GM23338 (cell line): Measurements from ENCODE around the gene CEP250. TPM values are rescaled to one million over a fixed set of nuclear protein-coding genes. Genes with fewer than 3 reads are reported as not detected.

Experiments
- CREB1 ChIP-seq: fragments of 250-450 bp; sonication (Bioruptor Pico); IDR thresholded peaks from 2 replicates; pipeline ENCODE4 v1.5.0; 2020; ENCODE audit warnings: low read depth, mild to moderate bottlenecking, moderate library complexity
- EZH2 ChIP-seq: fragments of 200-600 bp; sonication (generic); IDR thresholded peaks from one replicate; pipeline ENCODE4 v1.8.0; 2017; ENCODE audit warnings: antibody characterized with exemption, mild to moderate bottlenecking, low read depth; ENCODE audit not compliant: unreplicated experiment
- EZH2phosphoT487 ChIP-seq: fragments of 200-600 bp; sonication (generic); IDR thresholded peaks from one replicate; pipeline ENCODE4 v1.8.1; 2018; ENCODE audit warnings: antibody characterized with exemption; ENCODE audit not compliant: unreplicated experiment
- JUNB ChIP-seq: IDR thresholded peaks from one replicate; pipeline ENCODE4 v1.6.1; 2016; ENCODE audit warnings: antibody characterized with exemption; ENCODE audit not compliant: unreplicated experiment
- NANOG ChIP-seq: IDR thresholded peaks from 2 replicates; pipeline ENCODE4 v1.6.1; 2016; ENCODE audit warnings: antibody characterized with exemption, borderline replicate concordance
- POLR2AphosphoS5 ChIP-seq: IDR thresholded peaks from 2 replicates; pipeline ENCODE4 v1.6.1; 2016; ENCODE audit warnings: antibody characterized with exemption, low read depth
- STAT1 ChIP-seq: IDR thresholded peaks from one replicate; pipeline ENCODE4 v1.6.1; 2016; ENCODE audit warnings: antibody characterized with exemption; ENCODE audit not compliant: unreplicated experiment
- ZNF114 ChIP-seq: fragments of 250-450 bp; sonication (Bioruptor Pico); IDR thresholded peaks from 2 replicates; pipeline ENCODE4 v1.5.0; 2020; ENCODE audit warnings: mild to moderate bottlenecking, moderate library complexity
- ZNF462 ChIP-seq: fragments of 250-450 bp; sonication (Bioruptor Pico); IDR thresholded peaks from 2 replicates; pipeline ENCODE4 v1.5.0; 2020; ENCODE audit warnings: mild to moderate bottlenecking, moderate library complexity
- polyA plus RNA-seq: library from polyadenylated mRNA; unstranded; fragments of >200 nt; fragmentation: Nextera tagmentation; extraction: Ambion mirVana; gene quantifications from 2 replicates; pipeline ENCODE4 v1.2.1, GENCODE V29; 2016
- total RNA-seq: library from RNA; depleted of rRNA; stranded (reverse); fragments of >200 nt; shearing (Covaris generic); gene quantifications from 2 replicates; pipeline ENCODE4 v1.2.3, GENCODE V29; 2014
- TF ChIP-seq, protein P1 (sequence below), 2 experiments: fragments of 200-600 bp in 1 of 2; sonication (generic) in 1 of 2; conservative IDR thresholded peaks; 2 replicates each; pipeline versions ENCODE4 v1.5.1 to v1.6.1; 2016 to 2017; ENCODE audit warnings: antibody characterized with exemption in 2 of 2, low read depth in 2 of 2, mild to moderate bottlenecking in 2 of 2, moderate library complexity in 1 of 2

CEP250 gene
- total and polyA plus RNA-seq, 2 experiments from 2014 or later: 28.0 to 29.1 TPM

DNA sequence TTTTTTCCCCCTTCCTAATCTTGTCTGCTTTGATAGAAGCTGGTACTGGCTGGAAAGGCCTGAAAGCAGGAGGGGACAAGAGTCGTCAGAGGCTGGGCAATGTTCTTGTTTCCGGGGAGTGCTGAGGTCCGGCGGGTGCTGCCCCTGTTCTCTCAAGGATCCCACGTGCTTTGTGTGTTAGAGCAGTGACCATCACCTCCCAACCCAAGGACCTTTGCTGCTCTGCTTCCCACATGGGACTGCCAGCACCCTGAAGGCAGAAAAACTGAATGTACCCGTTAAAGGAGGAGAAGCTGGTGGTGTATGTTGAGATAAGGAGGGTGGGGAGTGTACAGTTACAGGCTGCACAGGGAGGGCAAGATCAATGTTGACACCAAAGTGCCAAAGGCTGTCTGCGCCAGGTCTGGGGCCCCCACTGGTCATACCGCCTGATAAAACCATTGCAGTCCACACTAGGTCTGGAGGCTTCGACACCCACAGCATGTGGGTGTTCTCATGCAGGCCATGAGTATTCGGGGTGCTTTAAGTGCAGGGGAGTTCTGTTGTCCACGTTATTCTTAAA is 59.1 kb downstream of the CEP250 start (continued):
- TF ChIP-seq ZNF462 (CRISPR knock-in tag): no peak
- no peak for TF ChIP-seq EZH2
- TF ChIP-seq JUNB: no peak
- no peak for TF ChIP-seq EZH2phosphoT487
- no peak for TF ChIP-seq ZNF114 (CRISPR knock-in tag)
- no peak for TF ChIP-seq NANOG
- TF ChIP-seq CREB1 (CRISPR knock-in tag): no peak
- TF ChIP-seq STAT1: no peak
- TF ChIP-seq POLR2AphosphoS5: no peak
- TF ChIP-seq, protein P1, sequence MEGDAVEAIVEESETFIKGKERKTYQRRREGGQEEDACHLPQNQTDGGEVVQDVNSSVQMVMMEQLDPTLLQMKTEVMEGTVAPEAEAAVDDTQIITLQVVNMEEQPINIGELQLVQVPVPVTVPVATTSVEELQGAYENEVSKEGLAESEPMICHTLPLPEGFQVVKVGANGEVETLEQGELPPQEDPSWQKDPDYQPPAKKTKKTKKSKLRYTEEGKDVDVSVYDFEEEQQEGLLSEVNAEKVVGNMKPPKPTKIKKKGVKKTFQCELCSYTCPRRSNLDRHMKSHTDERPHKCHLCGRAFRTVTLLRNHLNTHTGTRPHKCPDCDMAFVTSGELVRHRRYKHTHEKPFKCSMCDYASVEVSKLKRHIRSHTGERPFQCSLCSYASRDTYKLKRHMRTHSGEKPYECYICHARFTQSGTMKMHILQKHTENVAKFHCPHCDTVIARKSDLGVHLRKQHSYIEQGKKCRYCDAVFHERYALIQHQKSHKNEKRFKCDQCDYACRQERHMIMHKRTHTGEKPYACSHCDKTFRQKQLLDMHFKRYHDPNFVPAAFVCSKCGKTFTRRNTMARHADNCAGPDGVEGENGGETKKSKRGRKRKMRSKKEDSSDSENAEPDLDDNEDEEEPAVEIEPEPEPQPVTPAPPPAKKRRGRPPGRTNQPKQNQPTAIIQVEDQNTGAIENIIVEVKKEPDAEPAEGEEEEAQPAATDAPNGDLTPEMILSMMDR (conservative IDR thresholded peaks at IDR 0.05; ENCODE audit: low read depth in 2 of 2): no peak
